Measurements from ENCODE around the gene BRAF. TPM values are rescaled to one million over a fixed set of nuclear protein-coding genes. Genes with fewer than 3 reads are reported as not detected.
"Not testable (repeated sequence)": the region's sequence is repeated elsewhere in the genome, so short reads cannot be mapped to it uniquely, and the experiment has no call there.

Gene BRAF
- total RNA-seq, 1 donor from 2014 or later, result 40.2 TPM

DNA sequence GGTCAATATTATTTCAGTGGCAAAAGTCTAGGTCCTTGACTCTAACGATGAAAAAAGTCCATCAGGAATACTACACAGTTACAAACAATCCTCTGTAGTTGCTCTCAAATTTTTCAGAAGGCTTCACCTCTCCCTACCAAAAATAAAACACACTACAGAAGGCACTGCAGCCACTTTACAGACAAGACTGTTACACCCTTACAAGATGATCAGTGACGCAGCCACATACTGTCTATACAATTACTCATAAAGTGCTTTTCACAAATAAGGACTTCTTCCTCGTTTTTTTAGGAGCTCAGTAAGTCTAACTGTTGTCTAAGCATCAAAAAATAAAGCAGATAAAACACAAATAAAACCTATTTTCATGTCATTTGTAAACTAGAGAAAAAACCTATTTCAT, 201.2 kb downstream of the BRAF start:
- TF ChIP-seq CTCF (IDR thresholded peaks at IDR 0.05), result no peak
- Histone ChIP-seq H3K27me3 (no peaks in the 10 kb centered on the region), H3K36me3 (peaks cover 8% of the 10 kb centered on the region), H3K27ac (no peak overlapping the region), H3K9me3 (no peaks in the 10 kb centered on the region), H3K4me3 (no peak overlapping the region), H3K4me1 (peaks cover 11% of the 10 kb centered on the region)
- intact Hi-C loops (cut with DNase I), result no loop called here
- ATAC-seq (no peak), DNase-seq (no peak)

GRCh38 chr7:140723006-140723405, 201.7 kb downstream of the BRAF start:
- Histone ChIP-seq H3K9me3 (no peaks in the 10 kb centered on the region), H3K27me3 (no peaks in the 10 kb centered on the region), H3K27ac (no peak overlapping the region), H3K4me1 (peaks cover 11% of the 10 kb centered on the region), H3K4me3 (no peak overlapping the region), H3K36me3 (peaks cover 8% of the 10 kb centered on the region)
- DNase-seq (no peak), ATAC-seq (no peak)
- TF ChIP-seq CTCF (IDR thresholded peaks at IDR 0.05), result no peak
- intact Hi-C loops (cut with DNase I), result no loop called here

GRCh38 chr7:140722254-140722653, 202.5 kb downstream of the BRAF start:
- DNase-seq (no peak), ATAC-seq (peak; percentile 43)
- Histone ChIP-seq H3K9me3 (no peaks in the 10 kb centered on the region), H3K4me3 (no peak overlapping the region), H3K27me3 (no peaks in the 10 kb centered on the region), H3K36me3 (peaks cover 8% of the 10 kb centered on the region), H3K4me1 (peaks cover 11% of the 10 kb centered on the region), H3K27ac (no peak overlapping the region)
- intact Hi-C loops (cut with DNase I), result no loop called here
- no peak for TF ChIP-seq CTCF (IDR thresholded peaks at IDR 0.05)

- Histone ChIP-seq H3K27ac (no peak overlapping the region), H3K36me3 (no peaks in the 10 kb centered on the region), H3K9me3 (no peaks in the 10 kb centered on the region), H3K27me3 (no peaks in the 10 kb centered on the region), H3K4me1 (peaks cover 11% of the 10 kb centered on the region), H3K4me3 (no peak overlapping the region)
- no peak for DNase-seq
- no peak for TF ChIP-seq CTCF (IDR thresholded peaks at IDR 0.05)
- intact Hi-C loops (cut with DNase I), result no loop called here
- ATAC-seq, result peak; percentile 90
Measured at GRCh38 chr7:140719721-140720120, 205.0 kb downstream of the BRAF start.

- TF ChIP-seq CTCF (IDR thresholded peaks at IDR 0.05), result no peak
- Histone ChIP-seq H3K27ac (no peak overlapping the region), H3K9me3 (no peaks in the 10 kb centered on the region), H3K4me3 (no peak overlapping the region), H3K36me3 (no peaks in the 10 kb centered on the region), H3K27me3 (no peaks in the 10 kb centered on the region), H3K4me1 (peaks cover 2% of the 10 kb centered on the region)
- intact Hi-C loops (cut with DNase I), result no loop called here
- ATAC-seq, result no peak
- DNase-seq, result no peak
Measured at GRCh38 chr7:140714331-140715040, 210.2 kb downstream of the BRAF start.

GRCh38 chr7:140712392-140712791, 212.3 kb downstream of the BRAF start:
- intact Hi-C loops (cut with DNase I); H3K36me3 ChIP-seq; H3K4me1 ChIP-seq; ATAC-seq; H3K4me3 ChIP-seq; DNase-seq; H3K27me3 ChIP-seq; H3K27ac ChIP-seq; H3K9me3 ChIP-seq: not testable (repeated sequence)

DNA sequence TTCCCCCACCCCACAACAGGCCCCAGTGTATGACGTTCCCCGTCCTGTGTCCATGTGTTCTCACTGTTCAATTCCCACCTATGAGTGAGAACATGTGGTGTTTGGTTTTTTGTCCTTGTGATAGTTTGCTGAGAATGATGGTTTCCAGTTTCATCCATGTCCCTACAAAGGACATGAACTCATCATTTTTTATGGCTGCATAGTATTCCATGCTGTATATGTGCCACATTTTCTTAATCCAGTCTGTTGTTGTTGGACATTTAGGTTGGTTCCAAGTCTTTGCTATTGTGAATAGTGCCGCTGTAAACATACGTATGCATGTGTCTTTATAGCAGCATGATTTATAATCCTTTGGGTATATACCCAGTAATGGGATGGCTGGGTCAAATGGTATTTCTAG, 216.0 kb downstream of the BRAF start:
- DNase-seq; ATAC-seq; H3K4me3 ChIP-seq; H3K27me3 ChIP-seq; intact Hi-C loops (cut with DNase I); H3K9me3 ChIP-seq; H3K27ac ChIP-seq; H3K4me1 ChIP-seq: not testable (repeated sequence)
- peaks cover 27% of the 10 kb centered on the region for H3K36me3 ChIP-seq
